ENCODE results near the gene ZBTB47.

GRCh38 chr3:42656680-42657610 is 3.4 kb downstream of the ZBTB47 start:
- no peak for TF ChIP-seq POLR2A (IDR thresholded peaks at IDR 0.05)
- TF ChIP-seq, protein P1, sequence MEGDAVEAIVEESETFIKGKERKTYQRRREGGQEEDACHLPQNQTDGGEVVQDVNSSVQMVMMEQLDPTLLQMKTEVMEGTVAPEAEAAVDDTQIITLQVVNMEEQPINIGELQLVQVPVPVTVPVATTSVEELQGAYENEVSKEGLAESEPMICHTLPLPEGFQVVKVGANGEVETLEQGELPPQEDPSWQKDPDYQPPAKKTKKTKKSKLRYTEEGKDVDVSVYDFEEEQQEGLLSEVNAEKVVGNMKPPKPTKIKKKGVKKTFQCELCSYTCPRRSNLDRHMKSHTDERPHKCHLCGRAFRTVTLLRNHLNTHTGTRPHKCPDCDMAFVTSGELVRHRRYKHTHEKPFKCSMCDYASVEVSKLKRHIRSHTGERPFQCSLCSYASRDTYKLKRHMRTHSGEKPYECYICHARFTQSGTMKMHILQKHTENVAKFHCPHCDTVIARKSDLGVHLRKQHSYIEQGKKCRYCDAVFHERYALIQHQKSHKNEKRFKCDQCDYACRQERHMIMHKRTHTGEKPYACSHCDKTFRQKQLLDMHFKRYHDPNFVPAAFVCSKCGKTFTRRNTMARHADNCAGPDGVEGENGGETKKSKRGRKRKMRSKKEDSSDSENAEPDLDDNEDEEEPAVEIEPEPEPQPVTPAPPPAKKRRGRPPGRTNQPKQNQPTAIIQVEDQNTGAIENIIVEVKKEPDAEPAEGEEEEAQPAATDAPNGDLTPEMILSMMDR (IDR thresholded peaks at IDR 0.05) = no peak
